IMR-90 (cell line): ENCODE measurements around the gene WDR43. TPM values are rescaled to one million over a fixed set of nuclear protein-coding genes. Genes with fewer than 3 reads are reported as not detected.
A peak's percentile ranks its signal among the peaks of the same experiment; 100 is the strongest.

Experiments used
- ATAC-seq: fragments of 200-7000 bp; cut with Tn5 transposase; 2 replicates; pipeline ENCODE4 v1.9.1; 2020; ENCODE audit warnings: low read depth, mild to moderate bottlenecking, moderate library complexity
- BruUV-seq: library from RNA; stranded (reverse); fragments of 400-500 nt; replicated peaks from 2 replicates; lab custom pipeline; 2021; lab: Mats Ljungman, UMichigan
- CTCF ChIA-PET: fragments of 300-600 bp; formaldehyde crosslinking; extraction: SDS; loops from one replicate; lab custom pipeline; 2021; ENCODE audit warnings: antibody characterized with exemption; lab: Yijun Ruan, JAX
- POLR2A ChIA-PET: fragments of 300-600 bp; sonication (Branson Sonifier 250); formaldehyde crosslinking; loops from one replicate; lab custom pipeline; 2022; ENCODE audit warnings: antibody characterized with exemption; ENCODE audit not compliant: unreplicated experiment; lab: Charles Lee
- DNase-seq: peaks from one replicate; pipeline ENCODE4 v3.0.0; 2013
- H2AFZ ChIP-seq: replicated peaks from 2 replicates; pipeline ENCODE3; 2013; ENCODE audit warnings: low read length, mild to moderate bottlenecking; ENCODE audit not compliant: poor library complexity
- H2AK5ac ChIP-seq: 2 replicates; pipeline ENCODE4 v1.6.1; 2013; ENCODE audit warnings: low read depth, low read length, inconsistent platforms
- H2AK9ac ChIP-seq: replicated peaks from 2 replicates; pipeline ENCODE3; 2013; ENCODE audit warnings: mild to moderate bottlenecking, low read depth, low read length, moderate library complexity; ENCODE audit not compliant: poor library complexity
- H2BK120ac ChIP-seq: 2 replicates; pipeline ENCODE4 v1.6.1; 2013; ENCODE audit warnings: low read depth, low read length, inconsistent platforms
- H2BK15ac ChIP-seq: 3 replicates; pipeline ENCODE4 v1.6.1; 2013; ENCODE audit warnings: low read depth, low read length, inconsistent platforms
- H2BK20ac ChIP-seq: 2 replicates; pipeline ENCODE4 v1.6.1; 2013; ENCODE audit warnings: low read depth, mild to moderate bottlenecking, inconsistent platforms, low read length, moderate library complexity
- H2BK5ac ChIP-seq: 2 replicates; pipeline ENCODE4 v1.6.1; 2013; ENCODE audit warnings: mild to moderate bottlenecking, low read depth, low read length, inconsistent platforms; ENCODE audit not compliant: poor library complexity, severe bottlenecking
- H3K14ac ChIP-seq: replicated peaks from 2 replicates; pipeline ENCODE4 v1.6.1; 2013; ENCODE audit warnings: low read depth, low read length, inconsistent platforms
- H3K18ac ChIP-seq: 2 replicates; pipeline ENCODE4 v1.6.1; 2013; ENCODE audit warnings: low read depth, low read length, control low read depth
- H3K23ac ChIP-seq: 2 replicates; pipeline ENCODE4 v1.6.1; 2013; ENCODE audit warnings: low read depth, low read length, inconsistent platforms
- H3K27ac ChIP-seq: 2 replicates; pipeline ENCODE4 v1.5.1; 2013; ENCODE audit warnings: mild to moderate bottlenecking, control low read depth, low read length; ENCODE audit not compliant: insufficient read depth
- H3K27me3 ChIP-seq: 2 replicates; pipeline ENCODE4 v1.6.1; 2013; ENCODE audit warnings: low read length; ENCODE audit not compliant: control insufficient read depth, insufficient read depth
- H3K36me3 ChIP-seq: 2 replicates; pipeline ENCODE4 v1.6.1; 2013; ENCODE audit warnings: low read length, mixed read lengths; ENCODE audit not compliant: control insufficient read depth, insufficient read depth
- H3K4ac ChIP-seq: 2 replicates; pipeline ENCODE4 v1.6.1; 2013; ENCODE audit warnings: low read depth, low read length, inconsistent platforms
- H3K4me1 ChIP-seq: 2 replicates; pipeline ENCODE4 v1.6.1; 2013; ENCODE audit warnings: low read length, mixed read lengths; ENCODE audit not compliant: control insufficient read depth, insufficient read depth
- H3K4me2 ChIP-seq: 2 replicates; pipeline ENCODE4 v1.6.1; 2013; ENCODE audit warnings: low read depth, mild to moderate bottlenecking, control low read depth, low read length, moderate library complexity
- H3K4me3 ChIP-seq: 2 replicates; pipeline ENCODE4 v1.5.1; 2013; ENCODE audit warnings: low read depth, mild to moderate bottlenecking, control low read depth, low read length, moderate library complexity; ENCODE audit not compliant: insufficient read depth
- H3K56ac ChIP-seq: 2 replicates; pipeline ENCODE4 v1.6.1; 2013; ENCODE audit warnings: low read length, inconsistent platforms; ENCODE audit not compliant: insufficient read depth; ENCODE audit errors: extremely low read depth
- H3K79me1 ChIP-seq, 2 experiments: 2 replicates each; pipeline ENCODE4 v1.6.1; 2013; ENCODE audit warnings: low read length in 2 of 2, inconsistent platforms in 1 of 2, low read depth in 1 of 2
- H3K9ac ChIP-seq: 2 replicates; pipeline ENCODE4 v1.6.1; 2013; ENCODE audit warnings: low read depth, low read length, control low read depth
- H3K9me1 ChIP-seq: 2 replicates; pipeline ENCODE4 v1.6.1; 2013; ENCODE audit warnings: low read length, inconsistent platforms; ENCODE audit not compliant: insufficient read depth
- H3K9me3 ChIP-seq: 2 replicates; pipeline ENCODE4 v1.6.1; 2013; ENCODE audit warnings: low read length; ENCODE audit not compliant: control insufficient read depth, insufficient read depth
- H4K20me1 ChIP-seq: 2 replicates; pipeline ENCODE4 v1.6.1; 2013; ENCODE audit warnings: low read length, inconsistent platforms; ENCODE audit not compliant: insufficient read depth
- H4K5ac ChIP-seq: 2 replicates; pipeline ENCODE4 v1.6.1; 2013; ENCODE audit warnings: mild to moderate bottlenecking, low read depth, low read length, control low read depth
- H4K8ac ChIP-seq, 2 experiments: 2 replicates each; pipeline ENCODE4 v1.6.1; 2013; ENCODE audit warnings: low read depth in 2 of 2, low read length in 2 of 2, control low read depth in 1 of 2, inconsistent platforms in 1 of 2
- H4K91ac ChIP-seq: 2 replicates; pipeline ENCODE4 v1.6.1; 2013; ENCODE audit warnings: low read depth, low read length, inconsistent platforms; ENCODE audit not compliant: insufficient read depth
- CTCF ChIP-seq: conservative IDR thresholded peaks from 2 replicates; pipeline ENCODE4 v1.5.1; 2012; ENCODE audit warnings: mild to moderate bottlenecking, low read depth, low read length, improper control_type of control experiment
- MXI1 ChIP-seq: IDR thresholded peaks from 2 replicates; pipeline ENCODE4 v1.6.1; 2012; ENCODE audit warnings: low read depth, mild to moderate bottlenecking, low read length, moderate library complexity, borderline replicate concordance
- NFE2L2 ChIP-seq: fragments of 150-350 bp; IDR thresholded peaks from 2 replicates; pipeline ENCODE4 v1.6.1; 2016; ENCODE audit warnings: low read depth, mild to moderate bottlenecking, low read length
- RAD21 ChIP-seq: IDR thresholded peaks from 2 replicates; pipeline ENCODE4 v1.6.1; 2012; ENCODE audit warnings: low read length, improper control_type of control experiment
- WGBS, 2 experiments: methylation state at CpG; one replicate each; pipeline versions ENCODE4 v1.1.5 to v1.1.7; 2013; ENCODE audit warnings: missing lambda C conversion rate in 2 of 2; ENCODE audit not compliant: insufficient read length in 1 of 2; ENCODE audit errors: extremely low coverage in 2 of 2; 5-methylcytosine and 5-hydroxymethylcytosine counted together
- dilution Hi-C: fragments of 300-500 bp; cut with HindIII; formaldehyde crosslinking; loops from one replicate; pipeline ENCODE4 v1.14.3; 2018; ENCODE audit warnings: low sequenced_read_pairs; ENCODE audit not compliant: unreplicated experiment
- in situ Hi-C: fragments of 300-500 bp; cut with MboI; formaldehyde crosslinking; loops from 3 replicates; pipeline ENCODE4 v1.14.3; 2019; ENCODE audit warnings: low sequenced_read_pairs, inconsistent platforms, mixed read lengths
- intact Hi-C: fragments of 100-400 bp; cut with micrococcal nuclease; formaldehyde crosslinking; loops from 2 replicates; pipeline ENCODE4 v1.10.0; 2022
- polyA plus RNA-seq, 3 experiments: library from polyadenylated mRNA; depleted of rRNA; stranded (reverse); fragments of >200 nt; gene quantifications; 2 replicates each; pipeline ENCODE4 v1.2.3, GENCODE V29; 2012; ENCODE audit warnings: low replicate concordance in 1 of 3
- total RNA-seq: library from RNA; depleted of rRNA; stranded (reverse); fragments of >200 nt; gene quantifications from 2 replicates; pipeline ENCODE4 v1.2.3, GENCODE V29; 2012

The WDR43 gene
- total and polyA plus RNA-seq, 2 of the 4 experiments (the other 2 are of a cell fraction) = 40.3 to 300 TPM

GRCh38 chr2:28972778-28973335 lies 78.4 kb downstream of the WDR43 start:
- Histone ChIP-seq H2BK120ac (no peak overlapping the region), H2AK9ac (no peak overlapping the region), H3K4me1 (peaks cover 4% of the 10 kb centered on the region), H3K4ac (no peak overlapping the region), H3K18ac (no peak overlapping the region), H2BK20ac (no peak overlapping the region), H3K79me1 (no peaks in the 10 kb centered on the region), H3K9me3 (no peaks in the 10 kb centered on the region; the same call in 1 of the 2 replicates), H2AK5ac (peak overlapping the region; percentile 29; the same call in 1 of the 2 replicates), H2BK15ac (no peak overlapping the region), H2BK5ac (no peak overlapping the region), H3K14ac (no peak overlapping the region), H3K56ac (no peak overlapping the region), H4K20me1 (no peaks in the 10 kb centered on the region), H3K27ac (no peak overlapping the region), H3K4me3 (no peak overlapping the region), H4K91ac (no peak overlapping the region), H4K5ac (no peak overlapping the region), H2AFZ (peak overlapping the region; percentile 41), H3K27me3 (peaks cover 8% of the 10 kb centered on the region), H4K8ac (no peak overlapping the region), H3K9ac (no peak overlapping the region), H3K36me3 (no peaks in the 10 kb centered on the region), H3K9me1 (peaks cover 10% of the 10 kb centered on the region), H3K4me2 (no peak overlapping the region), H3K23ac (no peak overlapping the region; the same call in 1 of the 2 replicates)
- CTCF ChIA-PET = no interaction called here
- in situ Hi-C loops (no loop called here), dilution Hi-C loops (loop anchor here (25.0 kb wide), 1 partner anchor 864 kb away; no protein-coding TSS in a partner anchor), intact Hi-C loops (no loop called here)
- ATAC-seq (no peak), DNase-seq (no peak)
- 83% methylated on average over 1 of the region's 6 CpGs; no CpG with 5 or more reads in 1 of the 2 experiments for WGBS, 2 experiments
- POLR2A ChIA-PET = no interaction called here
- no TSS peak for BruUV-seq
- TF ChIP-seq NFE2L2 (no peak), RAD21 (no peak), MXI1 (no peak), CTCF (no peak)
